Subcutaneous abdominal adipose tissue (tissue), 5 donors: Measurements from ENCODE around the gene HORMAD2.

ENCODE experiments used
- H3K27ac ChIP-seq: one replicate; pipeline ENCODE4 v1.7.0; 2013; ENCODE audit warnings: low read depth, mild to moderate bottlenecking, inconsistent platforms, low read length, moderate library complexity
- H3K27me3 ChIP-seq, 5 donors: one replicate each; pipeline ENCODE4 v1.7.0; 2013; ENCODE audit warnings: low read length in 5 of 5, inconsistent platforms in 1 of 5; ENCODE audit not compliant: control insufficient read depth in 5 of 5, insufficient read depth in 4 of 5
- H3K36me3 ChIP-seq, 5 donors: one replicate each; pipeline ENCODE4 v1.7.0; 2013; ENCODE audit warnings: low read length in 5 of 5; ENCODE audit not compliant: control insufficient read depth in 5 of 5, insufficient read depth in 5 of 5
- H3K4me1 ChIP-seq, 5 donors: one replicate each; pipeline ENCODE4 v1.7.0; 2013; ENCODE audit warnings: low read length in 5 of 5, mild to moderate bottlenecking in 3 of 5, moderate library complexity in 1 of 5; ENCODE audit not compliant: control insufficient read depth in 5 of 5, insufficient read depth in 5 of 5
- H3K4me3 ChIP-seq, 5 donors: one replicate each; pipeline ENCODE4 v1.7.0; 2013; ENCODE audit warnings: low read length in 5 of 5, low read depth in 1 of 5
- H3K9ac ChIP-seq, 5 donors: one replicate each; pipeline ENCODE4 v1.7.0; 2013; ENCODE audit warnings: low read length in 5 of 5, mild to moderate bottlenecking in 4 of 5, moderate library complexity in 3 of 5
- H3K9me3 ChIP-seq, 5 donors: one replicate each; pipeline ENCODE4 v1.7.0; 2013; ENCODE audit warnings: low read length in 5 of 5; ENCODE audit not compliant: control insufficient read depth in 5 of 5
- donor health status: healthy.
- donor health status: healthy.
- donor health status: healthy.
- donor health status: healthy.
- donor health status: healthy.

Gene HORMAD2, protein sequence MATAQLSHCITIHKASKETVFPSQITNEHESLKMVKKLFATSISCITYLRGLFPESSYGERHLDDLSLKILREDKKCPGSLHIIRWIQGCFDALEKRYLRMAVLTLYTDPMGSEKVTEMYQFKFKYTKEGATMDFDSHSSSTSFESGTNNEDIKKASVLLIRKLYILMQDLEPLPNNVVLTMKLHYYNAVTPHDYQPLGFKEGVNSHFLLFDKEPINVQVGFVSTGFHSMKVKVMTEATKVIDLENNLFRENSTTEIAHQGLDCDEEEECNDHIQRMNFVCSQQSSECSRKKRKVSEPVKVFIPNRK

DNA sequence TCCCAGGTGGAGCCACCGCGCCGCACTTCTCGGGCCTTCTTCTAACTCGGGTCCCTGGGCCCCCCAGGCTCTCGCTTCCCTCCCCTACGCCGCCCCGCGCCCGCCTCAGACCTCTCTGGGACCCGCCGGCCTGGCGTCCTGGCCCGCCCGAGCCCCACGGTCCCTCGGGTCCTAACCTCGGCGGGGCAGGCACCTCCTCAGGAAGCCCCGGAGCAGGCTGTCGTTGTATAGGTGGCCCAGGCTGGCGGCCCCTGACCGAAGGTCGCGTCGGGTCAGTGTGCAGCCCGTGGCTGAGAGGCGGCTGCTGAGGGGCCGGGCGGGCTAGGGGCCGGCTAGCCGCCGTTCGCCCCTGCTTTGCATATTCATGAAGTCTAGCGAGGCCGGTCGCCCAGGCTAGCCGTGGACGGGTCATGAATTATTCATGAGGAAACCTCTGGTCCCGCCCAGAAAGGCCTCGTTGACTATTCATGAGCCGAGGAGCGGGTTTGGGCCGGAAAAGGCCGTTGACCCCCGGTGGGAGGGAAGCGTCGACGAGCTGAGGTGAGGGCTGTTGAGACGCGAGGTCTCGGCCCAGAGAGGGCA lies at the start of gene HORMAD2:
Gene HORMAD2, plus strand, starts transcription at position 513 of the 582 bp plus-strand sequence. CDS start 13,489 bp downstream, outside the sequence.
- H3K4me3 ChIP-seq: peak within 1 kb of the TSS; percentile 32 to 49 (median 35)
- no peak within 1 kb of the TSS for H3K9ac ChIP-seq
- H3K4me1 ChIP-seq: peaks cover 0 to 27% (median 21%) of the 10 kb centered on the region in 5 donors
- H3K27ac ChIP-seq: no peak within 1 kb of the TSS
- no peaks in the 10 kb centered on the region for H3K36me3 ChIP-seq
- no peaks in the 10 kb centered on the region for H3K27me3 ChIP-seq
- peaks cover 0 to 4% (median 0%) of the 10 kb centered on the region in 5 donors for H3K9me3 ChIP-seq

DNA sequence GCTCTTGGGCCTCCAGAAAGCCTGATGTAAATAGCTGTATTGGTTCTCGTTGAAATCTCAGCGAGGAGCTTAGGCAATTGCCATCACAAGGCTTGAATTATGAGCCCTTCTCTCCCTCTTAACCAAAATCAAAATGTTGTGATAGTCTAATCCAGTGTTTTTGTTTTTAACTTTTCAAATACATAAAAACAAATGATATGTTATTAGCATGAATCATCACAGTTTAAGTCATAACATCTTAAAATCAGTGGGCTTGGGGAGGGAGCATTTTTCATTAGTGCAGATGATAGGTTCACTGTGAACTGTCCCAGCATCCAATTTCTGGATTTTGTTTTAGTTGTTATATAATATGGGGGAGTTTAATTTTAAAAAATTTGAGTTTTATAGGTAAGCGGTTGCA lies 48.9 kb upstream of the HORMAD2 start:
- H3K4me1 ChIP-seq: peaks cover 2 to 39% (median 36%) of the 10 kb centered on the region in 5 donors
- no peaks in the 10 kb centered on the region for H3K9me3 ChIP-seq
- no peak overlapping the region for H3K4me3 ChIP-seq
- H3K9ac ChIP-seq: no peak overlapping the region
- no peaks in the 10 kb centered on the region for H3K27me3 ChIP-seq
- H3K27ac ChIP-seq: no peak overlapping the region
- peaks cover 0 to 30% (median 24%) of the 10 kb centered on the region in 5 donors for H3K36me3 ChIP-seq

DNA sequence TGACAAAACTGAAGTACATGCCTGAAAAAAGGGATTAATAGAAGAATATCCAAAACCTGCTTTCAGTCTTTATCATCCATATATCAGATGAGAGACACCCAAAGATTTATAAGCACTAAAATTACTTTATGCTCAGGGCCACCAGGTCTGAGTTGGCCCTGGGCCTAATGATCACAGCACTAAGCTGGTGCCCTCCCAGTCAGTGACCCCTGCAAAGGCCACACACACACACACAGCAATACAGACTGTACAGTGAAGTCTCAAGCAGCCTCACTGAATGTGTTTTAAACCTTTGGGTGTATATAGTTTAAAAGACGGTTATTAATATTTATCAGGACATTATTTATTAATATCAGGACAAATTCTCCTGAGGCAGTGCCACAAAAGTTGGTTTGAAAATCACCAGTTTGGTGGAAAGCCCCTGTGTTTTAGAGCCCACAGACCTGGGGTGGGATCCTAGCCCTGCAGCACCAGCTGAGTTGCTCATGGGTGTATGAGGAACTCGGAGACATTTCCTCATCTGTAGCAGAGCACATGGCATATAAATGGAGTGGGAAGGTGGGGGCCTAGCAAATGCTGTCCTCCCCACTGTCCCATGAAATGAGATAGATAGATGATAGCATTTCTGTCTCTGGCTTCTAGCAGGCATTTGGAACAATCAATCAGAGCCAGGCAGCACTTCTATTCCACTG lies 48.4 kb upstream of the HORMAD2 start:
- H3K36me3 ChIP-seq: peaks cover 0 to 24% (median 18%) of the 10 kb centered on the region in 5 donors
- H3K27ac ChIP-seq: no peak overlapping the region
- no peaks in the 10 kb centered on the region for H3K27me3 ChIP-seq
- no peaks in the 10 kb centered on the region for H3K9me3 ChIP-seq
- no peak overlapping the region for H3K4me3 ChIP-seq
- H3K4me1 ChIP-seq: peaks cover 2 to 41% (median 39%) of the 10 kb centered on the region in 5 donors
- no peak overlapping the region for H3K9ac ChIP-seq

DNA sequence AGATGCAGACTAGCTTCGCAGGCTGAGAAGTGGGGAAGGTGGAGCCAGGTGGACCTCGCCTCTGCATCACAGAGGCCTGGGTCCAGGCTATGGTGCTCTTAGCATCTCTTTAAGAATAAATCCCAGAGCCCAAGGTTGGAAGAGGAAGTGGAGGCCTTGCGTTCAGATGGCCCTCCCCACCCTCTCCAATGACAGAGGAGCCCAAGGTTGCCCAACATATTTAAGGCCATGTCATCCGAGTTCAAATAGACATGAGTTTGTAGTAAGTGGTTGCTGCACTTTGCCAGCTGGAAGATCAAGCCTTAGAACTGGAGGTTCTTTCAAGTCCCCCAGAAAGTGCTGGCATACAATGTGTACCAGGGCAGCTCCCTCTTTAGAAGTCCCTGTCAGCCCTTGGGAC lies 47.1 kb upstream of the HORMAD2 start:
- Histone ChIP-seq H3K9me3 (no peaks in the 10 kb centered on the region), H3K27ac (no peak overlapping the region), H3K27me3 (no peaks in the 10 kb centered on the region), H3K4me3 (no peak overlapping the region), H3K36me3 (peaks cover 0 to 13% (median 10%) of the 10 kb centered on the region in 5 donors), H3K9ac (no peak overlapping the region), H3K4me1 (peaks cover 2 to 33% (median 31%) of the 10 kb centered on the region in 5 donors)

DNA sequence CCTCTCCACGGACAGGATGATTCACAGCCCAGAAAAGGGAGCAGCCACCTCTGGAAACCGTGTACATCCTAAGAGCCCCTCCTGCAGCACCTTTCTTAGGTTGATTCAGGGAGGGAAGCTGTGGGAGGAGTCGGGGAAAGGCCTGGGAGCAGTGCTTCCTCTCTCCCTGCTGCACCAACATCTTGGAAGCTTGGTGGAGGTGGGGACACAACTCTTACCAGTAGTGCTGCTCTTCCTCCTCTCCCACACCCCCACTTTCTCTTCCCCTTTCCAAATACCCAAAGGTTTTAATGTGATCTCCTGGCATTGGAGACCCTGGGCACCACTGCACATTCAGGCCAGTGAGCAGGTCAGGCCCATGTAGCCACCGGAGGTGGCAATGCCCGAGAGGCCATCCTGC lies 46.4 kb upstream of the HORMAD2 start:
- Histone ChIP-seq H3K9ac (no peak overlapping the region), H3K27me3 (no peaks in the 10 kb centered on the region), H3K4me1 (peaks cover 2 to 38% (median 36%) of the 10 kb centered on the region in 5 donors), H3K27ac (no peak overlapping the region), H3K36me3 (peaks cover 0 to 6% (median 3%) of the 10 kb centered on the region in 5 donors), H3K9me3 (no peaks in the 10 kb centered on the region), H3K4me3 (no peak overlapping the region)

DNA sequence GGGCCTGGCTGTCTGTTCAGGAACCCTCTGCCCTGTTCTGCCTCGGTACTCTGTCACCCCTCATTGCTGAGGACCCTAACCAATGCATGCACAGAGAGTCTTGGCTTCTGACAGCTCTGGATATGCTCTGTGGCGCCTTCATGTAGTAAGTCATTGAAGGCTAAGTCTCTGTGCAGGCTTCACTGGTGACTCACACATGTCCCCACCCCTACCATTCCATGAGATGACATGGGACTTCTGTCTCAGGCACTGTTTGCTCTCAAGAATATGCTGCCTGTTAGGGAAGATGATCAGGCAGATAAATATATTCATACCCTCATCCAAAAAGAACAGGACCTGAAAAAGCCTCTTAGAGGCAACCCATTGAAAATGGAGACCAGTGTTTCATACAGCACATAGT lies 43.6 kb upstream of the HORMAD2 start:
- Histone ChIP-seq H3K9me3 (no peaks in the 10 kb centered on the region), H3K4me3 (no peak overlapping the region), H3K4me1 (peaks cover 2 to 38% (median 36%) of the 10 kb centered on the region in 5 donors), H3K27ac (peak overlapping the region; percentile 37), H3K36me3 (peaks cover 0 to 3% (median 0%) of the 10 kb centered on the region in 5 donors), H3K27me3 (no peaks in the 10 kb centered on the region), H3K9ac (no peak overlapping the region)

DNA sequence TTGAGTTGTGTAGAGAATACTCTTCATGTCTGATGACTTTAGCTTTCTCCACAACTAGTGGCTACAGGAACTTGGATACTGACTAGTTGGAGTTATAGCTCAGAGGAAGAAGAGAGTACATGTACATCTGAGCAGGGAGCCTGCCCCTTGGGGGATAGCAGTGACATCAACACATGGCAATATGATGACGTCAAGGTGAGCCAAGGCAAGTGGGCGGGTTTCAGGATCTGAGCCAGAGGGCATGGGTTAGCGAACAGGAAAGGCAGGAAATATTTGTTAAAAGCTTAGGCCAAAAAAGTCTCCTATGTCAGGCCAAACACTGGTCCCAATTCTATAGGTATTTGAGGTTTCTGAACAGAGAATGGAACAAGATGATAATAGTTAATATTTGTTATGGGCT lies 42.0 kb upstream of the HORMAD2 start:
- H3K4me1 ChIP-seq: peaks cover 2 to 36% (median 35%) of the 10 kb centered on the region in 5 donors
- peak overlapping the region; percentile 14 for H3K27ac ChIP-seq
- H3K4me3 ChIP-seq: no peak overlapping the region
- H3K9ac ChIP-seq: no peak overlapping the region
- peaks cover 0 to 2% (median 0%) of the 10 kb centered on the region in 5 donors for H3K36me3 ChIP-seq
- H3K27me3 ChIP-seq: no peaks in the 10 kb centered on the region
- no peaks in the 10 kb centered on the region for H3K9me3 ChIP-seq

DNA sequence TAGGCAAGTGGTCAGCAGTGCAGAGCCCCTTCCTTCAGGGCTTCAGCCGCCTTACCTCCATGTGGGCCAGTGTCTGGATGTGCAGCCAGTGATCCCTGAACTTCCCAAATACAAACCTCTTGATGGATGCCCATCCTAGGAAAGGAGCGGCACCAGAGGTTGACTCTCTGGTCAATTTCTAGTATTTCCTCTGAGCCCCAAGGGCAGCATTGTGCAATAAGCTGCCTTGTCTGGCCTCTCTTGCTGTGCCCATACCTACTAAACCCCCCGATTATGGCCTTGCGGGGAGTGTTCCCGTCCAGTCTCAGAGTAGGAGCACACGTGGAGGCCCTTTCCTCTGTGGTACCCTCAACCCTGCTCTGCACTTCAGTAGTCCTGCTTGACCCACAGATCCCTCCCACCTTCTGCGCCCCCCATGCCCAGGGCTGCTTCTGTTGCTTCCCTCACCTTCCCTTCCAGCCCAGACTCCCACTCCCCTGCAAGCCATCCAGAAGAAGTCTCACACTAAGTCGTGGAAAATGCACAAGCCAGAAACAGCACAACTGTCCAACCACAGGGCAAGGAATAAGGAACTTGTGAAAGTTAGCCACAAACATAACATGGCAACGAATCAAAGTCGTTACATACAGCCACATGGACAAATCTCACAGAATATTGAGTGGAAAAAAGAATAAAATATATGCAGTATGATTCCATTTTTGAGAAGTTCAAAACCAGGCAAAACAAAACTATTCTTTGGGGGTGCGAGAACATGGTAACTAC lies 39.6 kb upstream of the HORMAD2 start:
- Histone ChIP-seq H3K9ac (no peak overlapping the region), H3K4me1 (peaks cover 0 to 38% (median 34%) of the 10 kb centered on the region in 5 donors), H3K36me3 (peaks cover 0 to under 1% (median 0%) of the 10 kb centered on the region in 5 donors), H3K4me3 (no peak overlapping the region), H3K27ac (no peak overlapping the region), H3K9me3 (no peaks in the 10 kb centered on the region), H3K27me3 (no peaks in the 10 kb centered on the region)

DNA sequence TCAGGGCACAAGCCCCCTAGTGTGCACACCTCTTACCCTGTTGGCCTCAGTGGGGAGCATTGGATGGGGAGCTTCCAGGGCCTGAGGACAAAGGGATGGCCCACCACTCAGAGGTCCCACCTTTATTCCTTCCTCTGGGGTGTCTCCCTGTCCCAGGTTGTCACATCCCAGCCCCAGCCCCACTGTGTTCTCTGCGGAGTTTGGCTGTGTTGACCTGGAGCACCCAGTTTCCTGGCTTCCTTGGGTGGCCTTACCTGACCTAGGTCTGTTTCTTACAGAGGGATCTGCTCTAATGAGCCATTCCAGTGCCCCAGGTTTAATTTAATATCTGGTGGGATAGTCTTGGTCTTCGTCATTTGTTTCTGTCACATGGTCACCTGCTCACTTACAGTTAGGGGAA lies 38.8 kb upstream of the HORMAD2 start:
- H3K4me1 ChIP-seq: peaks cover 0 to 30% (median 26%) of the 10 kb centered on the region in 5 donors
- H3K9ac ChIP-seq: no peak overlapping the region
- no peak overlapping the region for H3K27ac ChIP-seq
- no peaks in the 10 kb centered on the region for H3K27me3 ChIP-seq
- H3K9me3 ChIP-seq: no peaks in the 10 kb centered on the region
- H3K4me3 ChIP-seq: no peak overlapping the region
- no peaks in the 10 kb centered on the region for H3K36me3 ChIP-seq
